Measurements from ENCODE around the gene CENPP.

CENPP gene
- total RNA-seq = 3.4 to 10.8 (median 7.5) reads per million in 9 experiments

- H3K36me3 Mint-ChIP-seq (ENCODE audit: insufficient read depth) = peaks cover 25% of the 10 kb centered on the region
- DNase-seq (peak; percentile 76 to 81 (median 79)), ATAC-seq (replicated peaks) (peak; percentile 94)
- peaks cover 16 to 26% of the 10 kb centered on the region in 2 donors for H3K4me1 Mint-ChIP-seq (ENCODE audit: low read depth in 2 of 2)
- H3K9me3 Mint-ChIP-seq = no peaks in the 10 kb centered on the region
- no peaks in the 10 kb centered on the region for H3K27me3 Mint-ChIP-seq
- H3K4me3 Mint-ChIP-seq = peak within 1 kb of the TSS; percentile 93 to 97
- H3K27ac Mint-ChIP-seq = peak within 1 kb of the TSS; percentile 97 to 99
Observed at GRCh38 chr9:92325269-92325990, at the start of gene CENPP, which contains the start of gene NOL8. Gene CENPP (plus strand): TSS chr9:92325953. Gene NOL8 (minus strand): TSS chr9:92325350. CDS start chr9:92324161, 1,189 bp downstream.

GRCh38 chr9:92276331-92277032, 49.3 kb upstream of the CENPP start:
- Mint-ChIP-seq H3K27ac (peak overlapping the region; percentile 77 to 93), H3K9me3 (no peaks in the 10 kb centered on the region), H3K36me3 (ENCODE audit: insufficient read depth) (peaks cover 84% of the 10 kb centered on the region), H3K4me1 (ENCODE audit: low read depth in 2 of 2) (peaks cover 17 to 23% of the 10 kb centered on the region in 2 donors), H3K27me3 (no peaks in the 10 kb centered on the region), H3K4me3 (peak overlapping the region; percentile 24 to 69)
- DNase-seq (no peak), ATAC-seq (replicated peaks) (peak; percentile 90)

GRCh38 chr9:92278110-92278509, 47.6 kb upstream of the CENPP start:
- Mint-ChIP-seq H3K4me1 (ENCODE audit: low read depth in 2 of 2) (peaks cover 17 to 23% of the 10 kb centered on the region in 2 donors), H3K4me3 (peak overlapping the region in 1 of 2 donors; percentile 69), H3K27me3 (no peaks in the 10 kb centered on the region), H3K27ac (peak overlapping the region in 1 of 2 donors; percentile 15), H3K36me3 (ENCODE audit: insufficient read depth) (peaks cover 84% of the 10 kb centered on the region), H3K9me3 (no peaks in the 10 kb centered on the region)
- no peak for DNase-seq
- ATAC-seq (replicated peaks) = no peak

GRCh38 chr9:92279302-92279701, 46.5 kb upstream of the CENPP start:
- Mint-ChIP-seq H3K9me3 (no peaks in the 10 kb centered on the region), H3K4me3 (no peak overlapping the region), H3K27me3 (no peaks in the 10 kb centered on the region), H3K4me1 (ENCODE audit: low read depth in 2 of 2) (peaks cover 17 to 23% of the 10 kb centered on the region in 2 donors), H3K36me3 (ENCODE audit: insufficient read depth) (peaks cover 81% of the 10 kb centered on the region), H3K27ac (no peak overlapping the region)
- DNase-seq (no peak), ATAC-seq (replicated peaks) (no peak)

GRCh38 chr9:92289708-92290390, 35.9 kb upstream of the CENPP start:
- H3K27me3 Mint-ChIP-seq = no peaks in the 10 kb centered on the region
- peaks cover 26 to 42% of the 10 kb centered on the region in 2 donors for H3K4me1 Mint-ChIP-seq (ENCODE audit: low read depth in 2 of 2)
- H3K9me3 Mint-ChIP-seq = no peaks in the 10 kb centered on the region
- ATAC-seq (replicated peaks) = no peak
- no peak for DNase-seq
- H3K27ac Mint-ChIP-seq = peak overlapping the region in 1 of 2 donors; percentile 20
- no peak overlapping the region for H3K4me3 Mint-ChIP-seq
- peaks cover 62% of the 10 kb centered on the region for H3K36me3 Mint-ChIP-seq (ENCODE audit: insufficient read depth)

GRCh38 chr9:92290785-92291429, 34.8 kb upstream of the CENPP start:
- peaks cover 30 to 43% of the 10 kb centered on the region in 2 donors for H3K4me1 Mint-ChIP-seq (ENCODE audit: low read depth in 2 of 2)
- no peaks in the 10 kb centered on the region for H3K9me3 Mint-ChIP-seq
- peak overlapping the region; percentile 1 to 13 for H3K27ac Mint-ChIP-seq
- H3K4me3 Mint-ChIP-seq = no peak overlapping the region
- no peak for DNase-seq
- H3K27me3 Mint-ChIP-seq = no peaks in the 10 kb centered on the region
- peaks cover 51% of the 10 kb centered on the region for H3K36me3 Mint-ChIP-seq (ENCODE audit: insufficient read depth)
- no peak for ATAC-seq (replicated peaks)

GRCh38 chr9:92291577-92291976, 34.2 kb upstream of the CENPP start:
- DNase-seq (no peak), ATAC-seq (replicated peaks) (no peak)
- peaks cover 30 to 43% of the 10 kb centered on the region in 2 donors for H3K4me1 Mint-ChIP-seq (ENCODE audit: low read depth in 2 of 2)
- H3K9me3 Mint-ChIP-seq = no peaks in the 10 kb centered on the region
- peaks cover 46% of the 10 kb centered on the region for H3K36me3 Mint-ChIP-seq (ENCODE audit: insufficient read depth)
- no peak overlapping the region for H3K4me3 Mint-ChIP-seq
- peak overlapping the region in 1 of 2 donors; percentile 1 for H3K27ac Mint-ChIP-seq
- no peaks in the 10 kb centered on the region for H3K27me3 Mint-ChIP-seq

GRCh38 chr9:92292338-92293074, 33.2 kb upstream of the CENPP start:
- Mint-ChIP-seq H3K4me1 (ENCODE audit: low read depth in 2 of 2) (peaks cover 30 to 47% of the 10 kb centered on the region in 2 donors), H3K36me3 (ENCODE audit: insufficient read depth) (peaks cover 43% of the 10 kb centered on the region), H3K27me3 (no peaks in the 10 kb centered on the region), H3K9me3 (no peaks in the 10 kb centered on the region), H3K27ac (peak overlapping the region; percentile 96 to 99), H3K4me3 (peak overlapping the region; percentile 93 to 99)
- ATAC-seq (replicated peaks) (no peak), DNase-seq (no peak)

- peak overlapping the region; percentile 93 to 99 for H3K4me3 Mint-ChIP-seq
- no peak for ATAC-seq (replicated peaks)
- peak overlapping the region; percentile 96 to 99 for H3K27ac Mint-ChIP-seq
- H3K9me3 Mint-ChIP-seq = no peaks in the 10 kb centered on the region
- DNase-seq = no peak
- peaks cover 43% of the 10 kb centered on the region for H3K36me3 Mint-ChIP-seq (ENCODE audit: insufficient read depth)
- no peaks in the 10 kb centered on the region for H3K27me3 Mint-ChIP-seq
- H3K4me1 Mint-ChIP-seq (ENCODE audit: low read depth in 2 of 2) = peaks cover 30 to 47% of the 10 kb centered on the region in 2 donors
Observed at GRCh38 chr9:92293075-92293354, 32.7 kb upstream of the CENPP start.

- ATAC-seq (replicated peaks) = peak; percentile 96
- Mint-ChIP-seq H3K27me3 (no peaks in the 10 kb centered on the region), H3K4me3 (peak within 1 kb of the TSS; percentile 93 to 99), H3K9me3 (no peaks in the 10 kb centered on the region), H3K27ac (peak within 1 kb of the TSS; percentile 96 to 99), H3K36me3 (ENCODE audit: insufficient read depth) (peaks cover 38% of the 10 kb centered on the region), H3K4me1 (ENCODE audit: low read depth in 2 of 2) (peaks cover 28 to 42% of the 10 kb centered on the region in 2 donors)
- DNase-seq = peak; percentile 99 to 100 (median 100)
Observed at GRCh38 chr9:92293452-92294296, 32.1 kb upstream of the CENPP start, which contains the start of gene IARS1. Gene IARS1 (minus strand): TSS chr9:92293697. CDS start chr9:92289419, 4,278 bp downstream.

- Mint-ChIP-seq H3K4me3 (peak overlapping the region; percentile 93 to 99), H3K27ac (peak overlapping the region; percentile 96 to 99), H3K36me3 (ENCODE audit: insufficient read depth) (peaks cover 33% of the 10 kb centered on the region), H3K9me3 (no peaks in the 10 kb centered on the region), H3K27me3 (no peaks in the 10 kb centered on the region), H3K4me1 (ENCODE audit: low read depth in 2 of 2) (peaks cover 28 to 42% of the 10 kb centered on the region in 2 donors)
- ATAC-seq (replicated peaks) (no peak), DNase-seq (peak in 2 of 3 experiments; percentile 4 to 8)
Observed at GRCh38 chr9:92294297-92294676, 31.5 kb upstream of the CENPP start.
